Islet precursor cell (in vitro differentiated cells): ENCODE data around the gene REG4.
A peak's percentile ranks its signal among the peaks of the same experiment; 100 is the strongest.
"Not testable (repeated sequence)": the region's sequence is repeated elsewhere in the genome, so short reads cannot be mapped to it uniquely, and the experiment has no call there.

Source experiments
- DNase-seq: peaks from one replicate; pipeline ENCODE4 v3.0.0-alpha.2; 2018

Gene REG4

DNA sequence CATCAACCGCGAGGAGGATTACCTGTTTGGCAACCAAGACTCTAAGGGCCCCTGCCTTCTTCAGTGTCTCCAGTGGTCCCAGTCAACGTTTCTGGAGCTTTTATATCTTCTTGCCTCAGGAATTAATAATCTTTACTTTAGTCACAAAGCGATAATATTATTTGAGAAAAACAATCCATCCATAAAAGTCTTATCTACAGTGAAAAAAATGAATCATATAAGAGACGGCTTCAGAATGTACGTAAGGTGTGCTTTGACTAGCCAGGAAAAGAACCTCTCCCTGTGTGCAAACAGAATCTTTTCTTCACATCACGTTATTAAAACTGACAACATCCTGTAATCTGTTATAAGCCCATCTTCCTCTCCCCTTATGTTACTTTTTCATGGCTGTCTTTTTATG lies at the start of gene REG4:
Gene REG4 (minus strand): TSS at position 74 of the 400 bp plus-strand sequence. CDS start 2,691 bp downstream, outside the sequence.
- no peak for DNase-seq

DNA sequence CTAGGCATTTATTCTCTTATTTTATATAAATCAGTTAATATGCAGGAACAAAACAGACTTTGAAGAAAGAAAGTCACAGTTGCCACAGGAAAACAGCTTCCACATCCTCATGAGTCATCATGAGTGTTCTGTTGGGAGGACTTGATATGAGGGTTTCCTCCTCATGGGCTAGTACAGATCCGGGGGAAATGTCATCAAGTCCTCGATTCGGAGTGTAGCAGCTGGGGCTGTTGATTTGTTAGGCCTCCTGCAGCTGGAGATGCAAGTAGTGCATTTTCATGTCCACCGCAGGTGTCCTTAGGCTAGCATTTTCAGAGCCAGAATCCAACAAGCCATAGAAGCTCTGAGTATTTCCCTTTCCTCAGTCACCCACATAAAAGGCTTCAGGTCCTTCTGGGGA lies 48.4 kb upstream of the REG4 start:
- DNase-seq: no peak

DNA sequence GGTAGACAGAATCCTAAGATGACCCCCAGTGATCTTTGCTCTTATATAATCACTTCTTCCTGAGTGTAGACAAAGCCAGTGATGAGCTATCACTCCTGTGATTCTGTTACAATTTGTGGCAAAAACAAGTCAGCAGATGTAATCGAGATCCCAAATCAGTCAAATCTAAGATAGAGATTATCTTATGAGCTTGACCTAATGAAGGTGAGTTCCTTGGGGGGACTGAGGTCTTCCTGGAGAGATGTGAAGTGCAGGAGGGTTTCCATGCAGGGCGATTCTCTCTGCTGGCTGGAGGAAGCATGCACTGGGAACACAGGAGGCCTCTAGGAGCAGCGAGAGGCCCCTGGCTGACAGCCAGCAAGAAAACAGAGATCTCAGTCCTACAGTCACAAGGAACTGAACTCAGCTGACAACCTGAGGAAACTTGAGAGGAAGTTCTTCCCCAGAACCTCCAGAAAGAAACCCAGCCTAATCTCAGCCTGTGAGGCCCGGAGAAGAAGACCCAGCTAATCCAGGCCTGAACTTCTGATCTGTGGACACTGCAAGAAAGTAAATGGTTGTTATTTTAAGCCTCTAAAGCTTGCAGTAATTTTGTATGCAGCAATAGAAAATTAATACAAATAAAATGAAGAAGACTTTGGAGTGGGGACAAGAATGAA lies 47.4 kb upstream of the REG4 start:
- not testable (repeated sequence) for DNase-seq

DNA sequence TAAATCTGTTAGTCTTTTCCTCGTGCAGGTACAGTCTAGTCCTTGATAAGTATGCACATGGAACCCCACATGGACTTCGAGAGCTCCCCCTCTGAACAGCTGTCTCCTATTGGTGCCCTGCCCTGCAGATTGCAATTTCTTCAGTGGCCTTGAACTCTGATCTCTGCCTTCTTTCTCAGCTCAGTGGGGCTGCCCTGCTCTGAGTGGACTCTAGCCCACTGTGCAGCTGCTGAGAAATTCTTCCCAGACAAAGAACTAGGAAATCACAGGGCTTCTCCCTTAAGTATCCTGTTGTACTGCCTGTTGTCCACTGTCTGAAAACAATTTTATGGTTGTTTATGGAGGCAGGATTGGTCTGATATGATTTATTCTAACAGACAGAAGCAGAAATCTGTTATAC lies 46.9 kb upstream of the REG4 start:
- no peak for DNase-seq

DNA sequence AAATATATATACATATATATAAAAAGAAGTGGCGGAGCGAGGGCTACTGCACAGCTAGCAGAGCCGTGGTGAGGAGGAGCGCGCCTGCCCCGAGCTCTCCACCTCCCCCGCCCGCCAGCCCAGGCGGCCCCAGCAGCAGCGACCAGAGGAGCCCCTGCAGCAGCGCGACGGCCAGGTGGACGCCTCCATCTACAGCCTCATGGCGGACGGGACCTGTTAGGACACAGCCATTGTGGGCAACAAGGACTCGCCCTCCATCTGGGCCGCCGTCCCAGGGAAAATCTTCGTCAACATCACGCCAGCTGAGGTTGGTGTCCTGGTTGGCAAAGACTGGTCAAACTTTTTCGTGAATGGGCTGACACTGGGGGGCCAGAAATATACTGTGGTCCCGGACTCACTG lies 41.9 kb upstream of the REG4 start:
- DNase-seq: no peak

DNA sequence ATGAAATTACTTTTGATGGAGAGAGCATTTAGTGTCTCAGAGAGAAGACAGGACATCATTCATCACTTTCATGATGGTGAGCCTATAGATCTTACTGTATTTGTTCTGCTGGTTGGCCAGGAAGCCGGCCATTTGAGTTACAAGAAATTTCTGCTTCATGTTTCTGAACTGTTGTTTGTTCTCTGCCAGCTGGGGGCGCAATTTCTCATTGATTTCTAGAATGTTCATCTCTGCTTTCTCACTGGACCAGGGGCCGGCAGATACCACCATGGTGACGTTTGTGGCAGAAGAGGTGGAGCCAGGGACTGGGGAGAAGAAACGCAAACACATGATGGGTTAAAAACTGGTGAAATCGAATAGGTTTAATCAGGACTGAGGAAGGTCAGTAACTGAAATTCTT lies 32.9 kb upstream of the REG4 start:
- DNase-seq: not testable (repeated sequence)

DNA sequence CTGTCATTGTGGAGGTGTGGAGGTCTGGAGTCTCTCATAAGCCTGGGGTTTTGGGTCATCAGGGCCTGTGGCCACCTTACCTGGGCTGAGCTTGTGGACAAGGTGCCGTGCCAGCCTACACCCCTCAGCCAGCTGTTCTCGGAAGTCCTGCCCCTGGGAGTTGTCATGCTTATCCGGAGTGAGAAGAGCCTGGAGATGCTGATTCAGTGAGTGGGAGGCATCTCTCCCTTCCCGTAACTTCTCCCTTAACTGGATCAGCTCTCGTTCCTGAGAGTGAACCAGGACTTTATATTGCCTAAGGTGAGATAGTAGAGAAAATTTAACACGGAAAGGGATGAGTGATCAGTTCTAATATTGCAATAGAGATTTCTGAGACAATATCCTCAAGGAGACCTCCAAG lies 30.0 kb upstream of the REG4 start:
- DNase-seq: no peak

DNA sequence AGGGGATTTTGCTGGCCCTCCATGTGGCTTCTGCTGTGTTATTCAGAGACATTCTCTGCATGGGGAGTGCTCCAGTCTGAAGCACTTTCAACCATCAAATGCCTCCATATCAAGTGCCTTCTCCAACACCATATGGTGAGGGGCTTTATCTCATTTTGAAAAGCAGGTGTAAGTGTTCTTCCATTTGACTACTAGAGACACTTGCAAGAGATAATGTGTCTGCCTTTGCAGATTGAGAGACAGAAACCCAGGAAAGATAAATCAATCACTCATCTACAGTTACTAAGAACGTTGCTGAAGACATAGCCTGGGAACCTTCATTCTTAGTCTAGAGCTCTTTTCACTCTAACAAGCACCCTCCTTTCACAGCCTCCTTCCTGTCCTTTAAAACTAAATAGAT lies 29.5 kb upstream of the REG4 start:
- peak; percentile 17 for DNase-seq

DNA sequence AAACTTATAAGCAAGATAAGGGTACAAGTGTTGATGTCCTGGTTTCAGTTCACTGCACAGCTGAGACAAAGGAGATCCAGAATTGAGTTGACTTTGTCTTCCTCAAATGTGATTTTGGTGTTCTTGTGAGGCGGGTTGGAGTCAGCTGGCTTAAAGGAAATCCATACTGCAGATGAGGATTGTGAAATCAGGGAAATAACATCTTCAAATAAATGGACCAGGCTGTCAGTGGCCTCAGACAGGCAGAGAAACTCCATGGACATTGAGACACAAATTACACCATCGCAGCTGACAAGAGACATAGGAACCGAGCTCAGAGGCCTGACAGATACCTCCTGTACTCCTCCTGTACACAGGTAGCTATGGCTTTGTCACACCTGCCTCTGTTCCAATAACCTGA lies 27.0 kb upstream of the REG4 start:
- DNase-seq: no peak

DNA sequence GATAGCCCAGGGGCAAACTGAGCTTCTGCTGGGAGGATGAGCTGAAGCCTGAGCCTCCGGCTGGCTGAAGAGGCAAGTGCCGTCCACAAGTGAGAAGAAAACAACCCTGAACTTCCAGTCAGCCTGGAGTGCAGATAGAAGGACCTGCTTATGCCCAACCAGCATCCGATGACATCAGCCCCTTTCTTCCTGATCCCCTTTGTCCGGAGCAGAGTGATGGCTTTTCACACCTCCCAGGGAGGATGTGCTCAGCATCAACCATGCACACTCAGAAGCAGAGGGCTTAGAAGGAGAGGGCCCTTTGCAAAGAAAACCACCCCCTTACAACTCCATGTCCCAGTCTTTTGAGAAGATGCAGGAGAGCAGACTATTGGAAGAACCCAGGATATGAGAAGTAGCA lies 23.7 kb upstream of the REG4 start:
- DNase-seq: no peak

DNA sequence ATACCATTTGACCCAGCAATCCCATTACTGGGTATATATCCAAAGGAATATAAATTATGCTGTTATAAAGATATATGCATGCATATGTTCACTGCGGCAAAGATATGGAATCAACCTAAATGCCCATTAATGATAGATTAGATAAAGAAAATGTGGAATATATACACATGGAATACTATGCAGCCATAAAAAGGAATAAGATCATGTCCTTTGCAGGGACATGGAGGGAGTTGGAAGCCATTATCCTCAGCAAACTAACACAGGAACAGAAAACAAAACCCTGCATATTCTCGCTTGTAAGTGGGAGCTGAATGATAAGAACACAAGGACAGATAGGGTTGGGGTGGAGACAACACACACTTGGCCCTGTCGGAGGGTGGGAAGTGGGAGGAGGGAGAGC lies 19.8 kb upstream of the REG4 start:
- no peak for DNase-seq

DNA sequence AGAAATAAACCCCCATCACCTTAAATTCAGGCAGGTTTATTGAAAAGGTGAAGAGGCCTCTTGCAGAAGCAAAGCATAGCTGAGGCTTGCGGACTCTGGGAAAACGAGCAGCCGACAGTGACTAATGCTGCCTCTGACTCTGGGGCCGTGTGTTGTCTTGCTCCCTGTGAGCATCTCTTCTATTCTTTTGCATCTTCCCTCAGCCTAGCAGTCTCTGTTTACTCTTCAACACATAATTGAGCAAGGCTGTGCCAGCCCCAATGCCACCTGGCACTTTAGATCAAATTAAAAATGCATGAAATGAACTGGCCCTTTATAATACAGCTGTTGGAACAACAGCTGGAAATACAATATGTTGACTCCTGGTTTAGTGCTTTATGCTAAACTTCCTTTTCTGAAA lies 18.4 kb upstream of the REG4 start:
- DNase-seq: no peak

DNA sequence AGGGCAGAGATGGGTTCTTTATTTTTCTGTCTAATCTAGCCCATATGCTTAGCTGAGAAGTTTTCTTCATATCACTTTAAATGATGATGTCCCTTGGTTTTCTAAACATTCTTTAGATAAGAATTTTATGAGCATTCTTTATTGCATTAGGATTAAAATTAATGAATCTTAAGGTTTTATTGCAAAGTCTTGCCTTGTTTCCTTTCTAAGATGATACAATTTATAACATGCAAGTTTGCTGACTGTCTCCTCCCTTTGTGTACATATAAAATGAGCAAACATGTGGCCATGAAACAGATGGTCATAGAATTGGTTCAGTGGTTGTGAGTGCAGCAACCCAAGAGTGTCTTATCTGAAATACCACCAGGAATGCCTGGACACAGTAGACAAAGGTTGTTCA lies 17.7 kb upstream of the REG4 start:
- DNase-seq: not testable (repeated sequence)

DNA sequence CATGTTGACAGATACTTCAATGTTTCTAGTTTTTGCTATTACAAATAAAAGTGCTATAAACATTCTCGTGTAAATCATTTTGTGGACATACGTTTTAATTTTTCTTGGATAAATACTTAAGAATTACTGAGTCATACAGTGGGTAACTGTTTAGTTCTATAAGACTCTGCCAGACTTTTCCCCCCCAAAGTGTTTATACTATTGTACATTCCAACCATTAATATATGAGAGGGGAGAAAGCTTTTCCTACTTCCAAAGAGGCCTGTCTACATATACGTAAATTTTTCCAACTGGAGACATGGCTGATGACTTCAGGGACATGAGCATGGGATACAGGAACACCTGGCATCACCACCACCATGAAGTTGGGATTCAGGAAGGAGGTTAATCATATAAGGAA lies 17.0 kb upstream of the REG4 start:
- no peak for DNase-seq

DNA sequence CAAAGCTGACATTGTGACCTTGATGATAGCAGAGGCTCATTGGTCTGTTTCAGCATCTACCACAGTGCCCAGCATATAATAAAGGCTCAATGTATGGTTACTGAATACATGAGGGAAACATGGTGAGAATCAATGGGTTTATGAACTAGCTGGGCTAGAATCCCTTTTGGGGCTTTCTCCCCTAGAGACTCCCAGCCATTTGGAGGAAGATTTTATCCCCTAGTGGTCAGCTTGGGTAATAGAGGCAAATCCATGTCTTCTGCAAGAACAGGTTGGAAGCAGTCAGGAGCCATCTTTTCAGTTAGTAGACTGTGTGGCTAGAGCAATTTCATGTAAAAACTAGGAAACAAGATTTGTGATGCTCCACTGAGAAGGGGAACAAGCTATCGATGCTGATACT lies 15.8 kb upstream of the REG4 start:
- no peak for DNase-seq

DNA sequence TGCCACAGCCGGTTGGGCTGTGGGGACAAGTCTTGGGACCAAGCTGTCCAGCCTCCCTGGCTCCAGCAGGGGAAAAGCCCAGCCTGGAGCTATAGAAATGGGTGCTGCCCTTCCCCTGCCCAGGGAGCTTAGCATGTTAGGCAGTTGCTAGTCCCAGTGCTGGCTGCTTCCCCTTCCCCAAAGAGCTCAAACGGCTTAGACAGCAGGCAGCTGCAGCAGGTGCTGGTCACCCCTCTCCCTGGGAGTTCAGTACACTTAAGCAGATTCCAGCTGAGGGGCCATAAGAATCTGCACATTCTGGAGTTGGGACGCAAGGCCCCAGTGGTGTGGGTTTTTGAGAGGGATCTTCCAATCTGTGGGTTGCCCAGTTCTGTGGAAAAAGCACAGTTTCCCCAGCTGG lies 11.1 kb upstream of the REG4 start:
- DNase-seq: no peak

DNA sequence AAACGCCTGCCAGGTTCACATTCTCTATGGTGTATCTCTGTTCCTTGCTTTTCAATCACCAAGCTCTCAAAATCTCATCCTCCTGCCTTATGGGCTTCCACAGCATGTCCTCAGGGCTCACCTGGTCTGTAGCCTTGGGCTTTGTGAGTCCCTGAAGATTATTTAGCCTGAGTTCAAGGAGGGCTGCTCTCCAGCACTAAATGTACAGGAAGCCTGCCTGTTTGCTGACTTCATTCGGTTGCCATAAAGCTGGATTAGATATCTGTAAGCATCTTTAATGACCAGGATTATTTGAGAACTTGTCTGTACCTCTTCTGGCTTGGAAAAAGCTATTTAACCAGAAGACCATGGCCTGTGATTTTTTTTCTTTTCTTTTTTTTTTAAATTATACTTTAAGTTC lies 6.9 kb upstream of the REG4 start:
- DNase-seq: peak; percentile 38

DNA sequence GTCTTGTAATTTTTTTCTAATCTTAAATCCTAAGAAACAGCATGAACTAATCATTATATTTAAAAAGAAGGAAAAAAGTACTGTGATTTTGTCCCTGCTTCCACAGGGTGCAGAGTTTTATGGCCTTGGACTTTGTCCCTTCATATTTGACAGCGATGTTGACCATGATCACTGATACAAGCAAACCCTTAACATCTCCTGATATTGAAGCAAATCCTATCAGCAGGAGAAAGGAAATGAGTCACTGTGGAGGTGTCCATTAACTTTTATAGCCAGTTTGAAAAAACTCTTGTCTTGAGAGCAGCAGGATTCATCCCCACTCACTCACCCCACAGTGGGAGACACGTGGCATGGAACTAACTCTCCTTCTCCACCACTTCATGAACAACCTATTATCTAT lies 5.1 kb upstream of the REG4 start:
- no peak for DNase-seq

DNA sequence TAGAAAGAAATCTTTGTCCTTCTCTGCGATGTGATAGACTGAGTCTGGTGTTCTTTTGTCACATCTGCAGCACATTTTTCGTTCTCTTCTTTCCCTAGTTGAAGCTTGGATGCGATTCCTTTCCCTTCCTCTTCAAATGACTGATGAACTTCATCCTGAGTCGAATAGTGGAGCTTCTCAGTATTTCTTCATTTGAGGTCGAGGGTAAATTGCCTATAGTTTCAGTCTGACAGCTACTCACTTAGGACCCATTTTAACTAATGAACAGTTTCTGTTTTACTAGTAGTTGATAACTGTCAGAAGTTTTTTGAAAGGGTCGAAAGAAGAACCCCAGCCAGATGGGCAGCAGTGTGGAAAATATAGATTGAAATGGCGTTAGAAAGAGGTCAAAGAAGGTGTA lies 4.7 kb upstream of the REG4 start:
- no peak for DNase-seq

DNA sequence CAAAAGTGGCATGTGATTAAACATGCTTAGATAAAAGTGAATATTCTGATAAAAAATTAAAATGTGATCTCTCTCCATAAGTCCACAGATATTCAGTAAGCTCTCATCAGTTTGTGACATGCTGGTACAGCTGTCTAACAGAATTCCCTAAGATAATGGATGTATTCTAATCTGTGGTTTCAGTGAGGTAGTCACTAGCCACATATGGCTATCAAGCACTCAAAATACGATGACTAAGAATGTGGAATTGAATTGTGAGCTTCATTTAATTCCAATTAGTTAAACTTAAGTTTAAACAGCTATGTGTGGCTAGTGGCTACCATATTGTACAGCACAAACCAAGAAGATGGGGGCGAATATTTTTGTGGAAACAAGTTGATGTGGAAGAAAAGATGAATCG lies 4.1 kb upstream of the REG4 start:
- no peak for DNase-seq

DNA sequence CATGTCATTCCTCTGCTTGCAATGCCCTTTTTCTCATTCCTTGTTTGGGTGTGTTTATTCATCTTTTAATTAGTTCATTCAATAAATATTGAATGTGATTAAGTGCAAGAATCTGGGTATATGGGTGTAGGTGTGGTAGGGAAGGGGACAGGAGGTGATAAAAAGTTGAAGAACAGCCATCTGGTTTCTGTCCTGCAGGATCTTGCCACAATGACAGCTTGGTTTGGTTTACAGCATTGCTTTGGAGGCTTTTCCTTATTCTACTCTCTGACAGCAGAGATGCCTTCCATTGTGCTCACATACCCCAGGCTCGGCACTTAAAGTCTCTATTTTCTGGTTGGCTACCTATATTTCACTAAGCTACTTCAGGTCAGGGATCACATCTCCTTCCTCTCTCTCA lies 3.0 kb upstream of the REG4 start:
- DNase-seq: no peak

DNA sequence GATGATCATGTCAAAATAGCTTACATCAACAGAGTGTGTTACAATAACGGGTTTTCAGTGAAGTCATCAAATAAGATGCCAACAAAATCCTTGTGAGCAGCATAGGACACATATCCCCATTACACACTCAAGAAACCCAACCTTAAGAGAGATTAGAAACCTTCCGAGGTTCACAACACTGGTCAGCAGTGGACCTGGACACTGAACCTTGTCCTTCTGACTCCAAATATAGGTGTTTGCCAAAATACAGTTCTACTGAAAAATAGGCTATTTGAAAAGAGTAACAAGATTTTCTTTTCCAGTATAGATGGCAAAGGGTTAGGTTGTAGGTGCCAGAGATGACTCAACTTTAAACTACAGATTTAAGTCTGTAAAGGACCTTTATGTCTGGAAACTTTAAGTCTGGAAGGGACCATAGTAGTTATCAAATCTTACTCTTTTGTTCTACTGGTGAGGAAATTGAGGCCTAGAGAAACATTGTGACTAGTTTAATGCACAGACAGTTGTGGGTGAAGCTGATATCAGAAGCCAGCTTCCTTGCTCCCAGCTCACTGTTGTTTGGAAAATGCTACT lies 811 bp upstream of the REG4 start:
- no peak for DNase-seq

DNA sequence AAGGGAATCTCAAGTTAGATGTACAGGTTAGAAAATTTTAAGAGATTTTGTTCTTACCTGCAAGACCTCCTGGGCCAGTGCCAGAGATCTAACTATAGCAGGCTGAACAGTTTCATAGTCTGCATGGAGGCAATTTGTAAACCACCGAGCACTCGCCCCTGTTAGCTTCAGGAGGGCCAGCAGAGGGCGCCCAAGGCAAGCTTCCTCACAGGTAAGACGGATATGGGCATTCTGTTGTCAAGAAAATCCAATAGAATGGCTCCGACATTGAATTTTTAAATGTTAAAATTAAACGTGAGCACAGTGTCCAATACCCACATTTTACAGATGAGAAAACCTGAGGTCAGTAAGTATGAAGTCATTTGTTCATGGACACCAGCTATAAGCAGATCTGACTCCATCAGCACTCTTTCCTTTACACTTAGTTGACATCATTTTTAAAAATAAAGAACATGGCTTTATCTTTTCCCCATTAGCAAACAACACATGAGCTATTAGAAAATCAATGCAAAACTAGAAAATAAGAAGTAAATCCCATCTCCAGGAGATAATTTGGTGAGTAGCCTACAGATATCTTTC lies 2.2 kb downstream of the REG4 start:
- peak; percentile 78 for DNase-seq

DNA sequence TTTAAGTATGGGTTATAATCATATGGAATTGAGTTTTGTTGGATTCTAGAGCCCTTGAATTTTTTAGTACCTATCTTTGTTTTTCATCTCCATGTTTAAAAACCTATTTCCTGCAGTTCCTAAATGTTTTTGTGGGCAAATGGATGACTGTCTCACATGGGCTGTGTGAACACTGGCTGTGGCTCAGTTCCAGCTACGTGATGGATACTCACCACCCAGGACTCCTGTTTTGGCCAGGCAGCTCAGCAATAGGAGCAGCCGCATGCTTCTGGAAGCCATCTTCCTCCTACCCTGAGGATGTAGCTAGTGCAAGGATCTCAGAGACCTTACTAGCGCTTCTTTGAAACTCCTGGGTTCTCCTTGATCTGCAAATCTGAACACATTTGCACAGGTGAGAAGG lies 2.8 kb downstream of the REG4 start:
- DNase-seq: no peak

DNA sequence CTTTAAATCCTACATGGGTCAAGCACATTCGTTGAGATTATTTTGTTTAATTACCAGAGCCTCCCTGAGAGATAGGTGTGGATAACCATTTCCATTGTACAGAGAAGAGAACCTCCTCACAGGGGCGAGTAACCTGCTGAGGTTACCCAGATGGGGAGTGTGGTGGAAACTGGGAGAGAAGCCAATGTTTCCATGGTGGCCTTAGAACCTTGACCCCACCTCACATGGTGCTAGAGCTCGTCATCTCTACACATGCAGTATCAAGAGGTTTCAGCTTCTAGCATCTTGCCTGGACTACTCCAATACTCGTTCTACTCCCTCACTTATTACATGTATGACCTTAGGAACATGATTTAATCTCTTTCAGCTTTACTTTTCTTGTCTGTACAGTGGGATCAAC lies 4.8 kb downstream of the REG4 start:
- no peak for DNase-seq
